ENCODE measurements around the gene REEP6.
"Not testable (repeated sequence)": the region's sequence is repeated elsewhere in the genome, so short reads cannot be mapped to it uniquely, and the experiment has no call there.

The REEP6 gene

DNA sequence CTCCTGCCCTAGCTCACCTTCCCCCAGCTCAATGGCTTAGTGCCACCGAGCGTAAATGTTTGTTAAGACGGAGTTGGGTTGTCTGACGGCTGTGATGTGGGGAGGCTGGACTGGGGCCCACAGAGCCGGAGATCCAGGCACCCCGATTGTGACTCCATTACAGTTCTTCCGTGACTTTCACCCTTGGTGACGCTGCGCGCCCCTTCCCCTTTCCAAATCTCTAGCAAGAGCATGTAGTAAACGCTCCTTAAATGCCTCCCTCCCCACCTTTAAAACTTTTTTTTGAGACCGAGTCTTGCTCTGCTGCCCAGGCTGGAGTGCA lies 829 bp downstream of the REEP6 start:
- no peak for DNase-seq

DNA sequence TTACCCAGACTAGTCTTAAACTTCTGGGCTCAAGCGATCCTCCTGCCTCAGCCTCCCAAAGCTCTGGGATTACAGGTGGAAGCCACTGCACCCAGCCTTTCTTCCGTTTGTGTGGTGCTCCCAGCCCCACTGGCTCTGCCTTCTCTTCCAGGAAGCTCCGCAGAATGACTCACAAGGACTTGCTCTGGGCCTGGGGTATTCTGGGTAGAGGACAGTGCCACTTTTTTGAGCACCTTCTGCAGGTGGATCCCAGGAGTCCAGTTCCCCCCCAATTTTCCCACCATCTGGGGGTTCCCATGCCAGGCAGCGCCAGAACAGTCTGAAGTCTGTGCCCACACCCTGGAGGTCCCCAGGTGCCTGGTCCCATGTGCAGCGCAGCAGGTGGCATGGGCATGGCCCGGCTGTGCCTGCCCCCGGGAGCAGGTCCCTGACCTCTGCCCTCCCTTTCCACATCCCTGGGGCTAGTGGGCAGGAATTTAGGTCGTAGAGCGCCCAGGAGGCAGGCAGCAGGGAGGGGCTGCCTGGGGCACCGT lies 1.6 kb downstream of the REEP6 start:
- no peak for DNase-seq

DNA sequence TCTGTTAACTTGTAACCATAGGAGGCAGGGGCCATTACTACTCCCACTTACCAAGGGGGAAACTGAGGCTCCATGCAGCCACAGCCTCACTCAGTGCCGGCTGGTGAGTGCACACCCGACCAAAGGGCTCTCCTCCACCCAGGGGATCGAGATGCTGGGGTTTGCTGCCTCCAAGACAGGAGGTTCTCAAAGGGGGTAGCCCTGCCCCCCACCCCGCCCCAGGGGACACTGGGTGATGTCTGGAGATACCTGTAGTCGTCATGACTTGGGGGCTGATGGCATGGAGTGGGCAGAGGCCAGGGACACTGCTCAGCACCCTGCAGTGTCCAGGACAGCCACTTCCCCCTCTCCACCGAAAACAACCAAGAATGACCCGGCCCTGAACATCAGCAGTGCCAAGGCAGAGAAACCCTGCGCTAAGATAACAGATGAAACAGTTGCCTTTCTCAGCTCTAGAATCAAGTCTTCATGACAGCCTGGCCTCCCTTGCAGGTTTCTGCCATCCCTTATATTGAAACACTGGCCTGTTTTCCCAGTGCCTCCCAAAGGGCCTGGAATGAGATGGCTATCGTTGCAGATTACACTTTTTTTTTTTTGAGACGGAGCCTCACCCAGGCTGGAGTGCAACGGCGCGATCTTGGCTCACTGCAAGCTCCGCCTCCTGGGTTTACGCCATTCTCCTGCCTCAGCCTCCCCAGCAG lies 3.3 kb downstream of the REEP6 start:
- DNase-seq = no peak

DNA sequence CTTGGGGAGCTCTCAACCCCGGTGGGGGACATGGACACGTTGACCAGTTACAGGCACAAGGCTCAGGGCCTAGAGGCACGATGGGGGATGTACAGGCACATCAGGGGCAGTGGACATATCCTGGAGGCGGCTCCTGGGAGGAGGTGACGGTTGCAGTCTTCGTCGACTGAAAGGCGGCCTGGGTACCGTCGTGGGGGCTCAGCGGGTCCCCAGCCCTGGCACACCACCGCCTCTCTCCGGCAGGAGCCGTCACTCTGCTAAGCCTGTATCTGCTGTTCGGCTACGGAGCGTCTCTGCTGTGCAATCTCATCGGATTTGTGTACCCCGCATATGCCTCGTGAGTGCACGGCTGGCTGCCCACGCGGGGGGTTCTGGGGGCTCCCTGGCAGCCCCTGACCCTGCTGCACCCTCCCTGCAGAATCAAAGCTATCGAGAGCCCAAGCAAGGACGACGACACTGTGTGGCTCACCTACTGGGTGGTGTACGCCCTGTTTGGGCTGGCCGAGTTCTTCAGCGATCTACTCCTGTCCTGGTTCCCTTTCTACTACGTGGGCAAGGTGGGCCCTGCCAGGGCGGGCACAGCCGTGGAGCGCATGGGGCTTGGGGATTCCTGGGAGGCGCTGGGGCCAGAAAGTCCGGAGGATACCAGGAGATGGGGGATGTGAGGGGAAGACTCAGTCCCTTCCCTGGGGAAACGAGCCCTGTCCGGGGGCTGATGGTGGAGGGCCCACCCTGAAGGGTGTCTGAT lies 4.2 kb downstream of the REEP6 start:
- DNase-seq = no peak

DNA sequence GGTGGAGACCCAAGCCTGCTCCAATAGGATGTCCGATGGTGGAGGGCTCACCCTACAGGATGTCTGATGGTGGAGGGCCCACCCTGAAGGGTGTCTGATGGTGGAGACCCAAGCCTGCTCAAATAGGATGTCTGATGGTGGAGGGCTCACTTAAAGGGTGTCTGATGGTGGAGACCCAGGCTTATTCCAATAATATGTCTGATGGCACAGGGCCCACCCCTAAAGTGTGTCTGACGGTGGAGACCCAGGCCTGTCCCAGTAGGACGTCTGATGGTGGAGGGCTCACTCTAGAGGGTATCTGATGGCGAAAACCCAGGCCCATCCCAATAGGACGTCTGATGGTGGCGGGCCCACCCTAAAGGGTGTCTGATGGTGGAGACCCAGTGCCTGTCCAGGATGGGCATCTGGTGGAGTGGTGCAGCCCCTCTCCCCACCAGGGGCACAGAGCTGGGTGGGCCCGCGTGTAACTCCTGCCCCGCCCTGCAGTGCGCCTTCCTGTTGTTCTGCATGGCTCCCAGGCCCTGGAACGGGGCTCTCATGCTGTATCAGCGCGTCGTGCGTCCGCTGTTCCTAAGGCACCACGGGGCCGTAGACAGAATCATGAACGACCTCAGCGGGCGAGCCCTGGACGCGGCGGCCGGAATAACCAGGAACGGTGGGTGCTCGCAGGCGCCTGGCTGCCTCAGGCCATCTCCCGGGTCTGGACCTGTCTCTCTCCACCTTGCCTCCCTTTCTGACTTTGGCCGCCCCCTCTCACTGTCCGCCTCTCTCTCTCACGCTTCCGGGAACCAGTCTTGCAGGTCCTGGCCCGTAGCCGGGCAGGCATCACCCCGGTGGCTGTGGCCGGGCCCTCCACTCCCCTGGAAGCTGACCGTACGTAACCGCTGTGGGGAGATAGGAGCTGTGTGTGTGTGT lies 5.1 kb downstream of the REEP6 start:
- DNase-seq = no peak

DNA sequence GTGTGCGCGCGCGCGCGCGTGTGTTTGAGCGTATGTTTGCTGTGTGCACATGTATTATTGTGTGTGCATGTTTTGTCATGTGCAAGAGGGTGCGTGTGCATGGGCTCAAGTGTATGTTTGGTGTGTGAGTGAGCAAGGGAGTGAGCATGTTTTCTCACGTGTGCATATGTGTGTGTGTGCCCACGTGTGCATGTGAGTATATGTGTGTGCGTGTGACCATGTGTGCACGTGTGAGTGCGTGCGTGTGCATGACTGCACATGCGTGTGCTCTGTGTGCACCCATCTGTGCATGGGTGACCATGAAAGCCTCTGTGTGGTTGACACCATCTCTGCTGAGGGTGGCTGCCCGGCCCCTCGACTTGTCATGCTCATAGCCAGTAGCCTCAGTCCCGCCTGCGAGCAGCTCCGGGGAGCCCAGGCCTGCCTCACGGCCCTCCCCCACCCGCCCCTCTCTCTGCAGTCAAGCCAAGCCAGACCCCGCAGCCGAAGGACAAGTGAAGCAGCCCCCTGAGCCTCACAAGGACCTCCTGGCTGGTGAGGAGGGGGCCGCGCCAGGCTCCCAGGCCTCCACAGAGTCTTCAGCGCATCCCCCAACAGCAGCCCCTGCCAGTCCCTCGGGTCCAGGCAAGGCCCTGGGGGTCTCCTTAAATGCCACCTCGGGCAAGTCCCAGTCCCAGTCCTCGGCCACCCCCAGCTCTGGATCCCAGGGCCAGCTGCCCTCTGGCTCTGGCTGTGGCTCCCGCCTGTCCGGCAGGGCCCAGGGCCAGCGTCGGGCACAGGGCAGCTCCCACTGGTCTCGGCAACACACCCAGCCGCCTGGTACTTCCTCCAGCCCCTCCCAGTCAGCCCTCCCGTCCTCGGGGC lies 6.0 kb downstream of the REEP6 start:
- no peak for DNase-seq

DNA sequence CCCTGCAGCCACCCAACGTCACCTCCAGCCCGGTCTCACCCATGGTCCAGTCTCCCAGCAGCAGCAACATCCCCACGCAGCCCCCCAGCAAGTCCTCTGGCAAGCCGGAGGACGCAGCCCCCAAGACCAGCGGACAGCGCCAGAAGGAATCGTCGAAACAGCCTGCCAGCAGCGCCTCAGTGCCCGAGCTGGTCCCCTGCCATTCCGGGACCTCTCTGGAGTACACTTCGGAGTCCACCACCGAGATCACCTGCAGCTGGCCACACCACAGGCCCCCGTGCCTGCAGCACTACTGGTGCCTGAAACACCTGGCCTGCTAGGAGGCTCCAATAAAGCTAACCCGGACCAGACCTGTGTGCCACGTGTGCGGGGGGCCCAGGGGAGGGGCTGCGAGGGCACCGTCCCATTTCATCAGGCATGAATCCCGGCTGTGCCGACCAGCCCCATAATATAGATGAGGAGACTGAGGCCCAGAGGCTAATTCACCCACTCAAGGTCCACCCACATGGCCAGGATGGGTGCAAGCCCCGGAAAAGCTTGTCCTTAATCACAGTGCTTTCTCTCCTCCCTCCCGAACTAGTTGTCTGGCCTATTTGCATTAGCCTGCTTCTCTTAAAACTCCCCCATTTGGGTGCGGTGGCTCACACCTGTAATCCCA lies 6.7 kb downstream of the REEP6 start:
- DNase-seq = no peak

DNA sequence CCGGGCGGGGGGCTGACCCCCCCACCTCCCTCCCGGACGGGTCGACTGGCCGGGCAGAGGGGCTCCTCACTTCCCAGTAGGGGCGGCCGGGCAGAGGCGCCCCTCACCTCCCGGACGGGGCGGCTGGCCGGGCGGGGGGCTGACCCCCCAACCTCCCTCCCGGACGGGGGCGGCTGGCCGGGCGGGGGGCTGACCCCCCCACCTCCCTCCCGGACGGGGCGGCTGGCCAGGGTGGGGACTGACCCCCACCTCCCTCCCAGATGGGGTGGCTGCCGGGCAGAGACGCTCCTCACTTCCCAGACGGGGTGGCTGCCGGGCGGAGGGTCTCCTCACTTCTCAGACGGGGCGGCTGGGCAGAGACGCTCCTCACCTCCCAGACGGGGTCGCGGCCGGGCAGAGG lies 8.2 kb downstream of the REEP6 start:
- DNase-seq = not testable (repeated sequence)

DNA sequence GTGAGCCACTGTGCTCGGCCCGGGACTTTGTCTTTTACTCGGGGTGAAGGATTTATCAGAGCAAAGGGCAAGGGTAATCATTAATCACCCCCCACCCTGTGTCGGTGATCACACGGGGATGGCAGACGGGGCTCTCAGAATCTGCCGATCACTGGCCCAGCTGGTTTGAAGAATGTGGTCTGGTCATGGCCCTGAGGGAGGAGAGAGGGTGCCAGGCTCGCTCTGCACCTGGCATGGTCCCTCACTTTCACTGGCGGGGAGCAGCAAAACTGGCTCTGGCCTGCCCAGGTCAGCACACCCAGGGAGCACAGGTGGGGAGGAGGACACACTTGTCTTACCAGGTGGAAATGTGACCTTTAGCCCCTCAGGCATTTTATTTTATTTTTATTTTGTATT lies 10.2 kb downstream of the REEP6 start:
- DNase-seq = no peak

DNA sequence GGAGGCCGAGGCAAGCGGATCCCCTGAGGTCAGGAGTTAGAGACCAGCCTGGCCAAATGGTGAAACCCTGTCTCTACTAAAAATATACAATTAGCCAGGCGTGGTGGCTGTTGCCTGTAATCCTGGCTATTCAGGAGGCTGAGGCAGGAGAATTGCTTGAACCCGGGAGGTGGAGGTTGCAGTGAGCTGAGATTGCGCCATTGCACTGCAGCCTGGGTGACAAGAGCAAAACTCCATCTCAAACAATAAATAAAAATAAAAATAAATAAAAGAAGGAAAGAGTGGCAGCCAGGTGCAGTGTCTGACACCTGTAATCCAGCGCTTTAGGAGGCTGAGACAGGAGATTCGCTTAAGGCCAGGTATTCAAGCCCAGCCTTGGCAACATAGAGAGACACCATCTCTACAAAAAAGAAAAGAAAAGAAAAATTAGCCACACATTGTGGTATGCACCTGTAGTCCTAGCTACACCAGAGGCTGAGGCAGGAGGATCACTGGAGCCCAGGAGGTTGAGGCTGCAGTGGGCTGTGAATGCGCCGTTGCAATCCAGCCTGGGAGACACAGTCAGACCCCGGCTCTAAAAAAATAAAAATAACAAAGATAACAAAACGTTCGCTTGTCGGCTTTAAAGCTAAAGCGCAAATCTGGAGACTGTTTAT lies 11.6 kb downstream of the REEP6 start:
- no peak for DNase-seq

DNA sequence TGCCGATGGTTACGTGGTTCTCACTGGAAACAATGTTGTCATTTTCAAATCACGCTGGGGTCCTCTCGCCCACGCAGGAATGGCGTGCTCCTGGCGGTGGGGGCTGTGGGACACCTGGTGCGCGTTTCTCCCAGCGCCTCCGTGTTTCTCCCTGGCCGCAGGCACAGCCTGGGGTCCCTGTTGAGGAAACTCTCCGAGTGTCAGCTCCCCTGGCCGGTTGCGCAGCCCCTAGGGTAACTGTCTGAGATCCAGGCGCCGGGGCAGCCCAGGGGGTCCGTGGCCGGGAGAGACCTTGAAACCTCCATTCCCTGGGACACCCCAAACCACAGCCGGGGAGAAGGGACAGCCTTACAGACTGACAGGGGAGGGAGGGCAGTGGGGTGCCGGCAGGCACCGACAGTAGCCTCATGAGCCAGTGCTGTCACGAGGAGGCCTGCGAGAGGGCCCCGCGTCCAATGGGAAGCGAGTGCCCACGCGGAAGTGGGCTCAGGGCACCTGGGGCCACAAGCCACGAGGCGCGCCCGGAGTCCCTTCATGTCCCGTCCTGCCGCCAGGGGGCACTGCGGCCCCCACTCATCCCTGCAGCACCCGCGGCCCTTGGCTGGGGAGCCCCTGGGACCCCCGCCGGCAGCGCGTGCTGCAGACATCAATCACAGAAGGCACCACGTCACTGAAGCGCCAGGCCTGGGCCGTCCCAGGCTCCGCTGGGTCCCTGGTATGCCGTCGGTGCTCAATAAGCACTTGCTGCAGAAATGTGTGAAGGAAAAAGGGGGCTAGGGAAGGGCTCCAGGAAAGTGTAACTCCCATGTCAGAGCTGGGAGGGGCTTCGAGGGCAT lies 12.3 kb downstream of the REEP6 start:
- DNase-seq = peak; percentile 68

DNA sequence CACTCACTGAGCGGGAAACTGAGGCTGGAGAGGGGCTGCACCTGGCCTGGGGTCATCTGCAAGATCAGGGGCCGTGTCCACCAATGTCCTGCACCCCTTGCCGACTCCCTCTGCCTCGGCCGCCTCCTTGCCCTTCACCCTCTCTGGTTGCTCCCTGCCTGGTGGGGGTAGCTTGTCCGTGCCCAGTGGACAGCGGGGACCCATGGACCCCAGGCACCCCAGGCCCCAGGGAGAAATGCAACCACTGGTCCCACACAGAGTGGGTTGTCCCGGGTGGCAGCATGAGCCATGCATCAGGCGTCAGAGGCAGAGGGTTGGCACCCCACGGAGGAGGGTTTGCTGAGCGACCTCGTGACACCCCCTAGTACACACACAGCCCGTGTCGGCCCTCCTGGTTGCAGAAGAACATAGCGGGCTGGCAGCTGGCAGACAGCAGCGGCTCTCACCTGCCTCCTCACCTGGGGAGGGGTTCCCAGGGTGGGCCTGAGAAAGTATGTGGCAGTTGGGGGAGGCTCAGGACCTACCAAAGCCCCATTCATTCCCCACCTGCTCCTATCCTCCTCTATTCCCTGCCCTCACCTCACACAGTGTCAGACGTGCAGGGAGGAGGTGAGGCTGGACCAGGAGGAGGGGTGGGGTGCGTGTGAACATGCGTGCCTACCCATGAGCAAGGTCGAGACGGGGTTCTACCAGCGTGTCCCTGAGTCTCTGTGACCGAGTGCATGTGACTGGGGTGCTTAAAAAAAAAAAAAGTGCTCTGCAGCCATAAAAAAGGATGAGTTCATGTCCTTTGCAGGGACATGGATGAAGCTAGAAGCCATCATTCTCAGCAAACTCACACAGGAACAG lies 13.2 kb downstream of the REEP6 start:
- no peak for DNase-seq

DNA sequence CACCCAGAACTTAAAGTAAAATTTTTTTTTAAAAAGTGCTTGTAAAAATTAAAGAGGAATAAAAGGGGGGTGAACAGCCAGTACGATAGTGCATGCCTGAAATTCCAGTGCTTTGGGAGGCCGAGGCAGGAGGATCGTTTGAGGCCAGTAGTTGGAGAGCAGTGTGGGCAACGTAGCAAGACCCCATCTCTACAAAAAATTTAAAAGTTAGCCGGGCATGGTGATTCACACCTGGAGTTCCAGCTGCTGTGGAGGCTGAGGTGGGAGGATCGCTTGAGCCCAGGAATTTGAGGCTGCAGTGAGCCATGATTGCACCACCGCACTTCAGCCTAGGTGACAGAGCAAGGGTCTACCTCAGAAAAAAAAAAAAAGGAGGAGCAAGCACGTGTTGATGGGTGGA lies 14.0 kb downstream of the REEP6 start:
- DNase-seq = no peak

DNA sequence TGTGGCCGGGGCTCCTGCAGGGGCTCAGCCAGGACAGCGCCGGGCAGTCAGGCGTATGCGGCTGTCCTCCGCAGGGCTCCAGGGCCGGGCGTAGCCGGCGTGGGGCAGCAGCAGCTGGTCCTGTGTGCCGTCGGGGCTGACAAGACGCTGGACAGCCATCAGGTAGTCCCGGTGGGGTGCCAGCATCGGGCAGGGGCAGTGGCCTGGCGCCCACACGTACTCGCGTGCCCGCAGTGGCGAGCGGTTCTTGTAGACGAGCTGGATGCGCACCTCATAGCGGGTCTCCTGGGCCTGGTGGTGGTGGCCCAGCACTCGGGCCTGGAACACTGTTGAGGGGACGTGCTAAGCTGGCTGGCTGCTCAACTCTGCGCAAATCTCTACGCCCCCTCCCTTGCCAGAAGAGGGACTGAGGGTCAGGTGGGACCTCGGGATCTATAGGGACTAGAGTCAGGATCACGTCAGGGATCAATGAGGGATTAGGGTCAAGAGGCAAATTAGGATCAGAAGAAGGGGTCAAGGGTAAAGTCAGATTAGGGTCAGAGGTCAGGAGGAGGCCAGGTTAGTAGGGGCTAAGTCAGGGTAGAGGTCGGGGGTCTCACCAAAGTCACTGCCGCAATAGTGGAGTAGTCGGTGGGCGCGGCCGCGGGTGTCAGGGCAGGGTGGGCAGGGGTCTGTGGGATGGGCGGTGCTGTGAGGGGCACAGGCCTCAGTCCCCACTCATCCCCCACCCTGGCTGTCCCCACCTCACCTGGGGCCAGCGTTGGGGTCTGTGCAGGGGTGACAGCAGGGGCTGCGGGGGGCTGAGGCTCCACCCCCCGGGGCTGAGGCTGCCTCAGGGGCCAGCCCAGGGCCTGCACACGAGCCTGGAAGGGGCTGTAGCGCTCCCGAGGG lies 15.3 kb downstream of the REEP6 start:
- no peak for DNase-seq

DNA sequence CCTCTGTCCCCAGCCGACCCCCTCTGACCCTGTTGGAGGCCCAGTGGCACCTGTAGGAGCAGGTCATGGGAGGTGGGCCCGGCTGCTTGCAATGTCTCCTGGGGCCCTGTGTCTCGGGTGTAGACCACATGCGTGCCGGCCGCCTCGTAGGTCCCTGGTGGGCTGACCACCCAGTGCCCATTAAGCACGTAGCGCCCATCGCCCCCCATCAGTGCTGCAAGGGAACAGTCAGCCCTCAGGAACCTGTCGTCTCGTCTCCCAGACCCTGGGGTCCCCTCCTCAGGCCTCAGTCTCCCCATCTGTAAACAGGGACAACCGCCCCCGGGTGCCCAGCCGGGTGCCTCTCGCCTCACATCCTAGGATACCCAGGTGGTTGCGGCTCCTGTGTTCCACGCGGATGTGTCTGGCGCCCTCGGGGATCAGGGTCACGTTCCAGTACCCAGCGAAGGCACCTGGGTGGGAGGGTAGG lies 16.2 kb downstream of the REEP6 start:
- DNase-seq = no peak

DNA sequence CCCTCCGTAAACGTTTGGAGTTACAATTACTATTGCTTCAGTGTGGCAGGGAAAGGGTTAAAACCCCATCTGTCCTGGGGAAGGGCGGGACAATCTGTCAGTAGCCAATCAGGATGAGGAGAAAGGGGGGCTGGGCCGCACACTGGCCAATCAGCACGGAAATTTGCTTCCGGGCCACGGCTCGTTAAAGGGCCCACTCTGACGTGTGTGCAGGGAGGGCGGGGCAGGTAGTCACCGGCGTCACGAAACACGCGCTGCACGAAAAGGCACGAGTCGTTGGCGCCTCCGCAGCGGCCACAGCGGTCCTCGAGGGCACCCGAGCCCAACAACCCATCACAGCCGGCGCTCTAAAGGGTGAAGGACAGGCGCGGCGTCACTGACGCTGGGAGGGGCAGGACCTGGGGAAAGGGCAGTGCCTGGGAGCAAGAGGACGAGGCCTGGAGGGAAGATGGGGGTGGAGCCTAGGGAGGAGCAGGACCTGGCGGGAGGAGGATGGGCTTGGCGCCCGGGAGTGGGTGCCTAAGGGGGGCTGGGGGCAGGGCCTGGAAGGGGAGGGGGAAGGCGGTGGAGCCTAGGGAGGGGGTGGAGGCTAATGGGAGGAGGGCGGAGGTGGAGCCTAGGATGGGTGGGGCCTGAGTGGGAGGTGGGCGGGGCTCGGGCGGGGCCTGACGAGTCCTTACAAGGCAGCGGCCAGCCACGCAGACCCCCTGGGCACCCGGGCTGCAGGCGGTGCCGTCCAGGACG lies 17.0 kb downstream of the REEP6 start:
- DNase-seq = peak; percentile 96

DNA sequence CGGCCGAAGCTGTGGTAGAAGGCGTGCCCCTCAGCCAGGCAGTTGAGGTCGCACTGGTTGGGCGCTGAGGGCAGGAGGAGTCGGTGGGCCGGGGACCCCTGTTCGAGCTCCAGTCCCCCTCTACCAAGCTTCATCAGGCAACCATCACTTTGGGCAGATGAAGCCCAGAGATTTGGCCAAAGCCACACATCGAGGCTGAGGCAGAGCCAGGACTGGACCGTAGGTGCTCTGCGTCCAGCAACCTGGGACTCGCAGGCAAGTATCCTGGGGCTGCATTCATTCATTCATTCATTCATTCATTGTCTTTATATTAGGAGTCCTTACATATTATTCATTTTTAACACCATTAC lies 17.5 kb downstream of the REEP6 start:
- DNase-seq = peak; percentile 32
